SJCRH30 (cell line): ENCODE measurements around the gene TC2N. TPM values are rescaled to one million over a fixed set of nuclear protein-coding genes. Genes with fewer than 3 reads are reported as not detected.
A peak's percentile ranks its signal among the peaks of the same experiment; 100 is the strongest.

ENCODE experiments used
- DNase-seq, 2 experiments: peaks; one replicate each; pipeline ENCODE4 v3.0.0-alpha.2; 2015 to 2020
- H3K27ac ChIP-seq: fragments of 250-450 bp; sonication (Bioruptor Pico); 2 replicates; pipeline ENCODE4 v1.5.1; 2020; ENCODE audit warnings: mild to moderate bottlenecking, moderate library complexity
- H3K27me3 ChIP-seq: fragments of 250-450 bp; sonication (Bioruptor Pico); 2 replicates; pipeline ENCODE4 v1.5.1; 2020; ENCODE audit warnings: mild to moderate bottlenecking, moderate library complexity
- H3K36me3 ChIP-seq: fragments of 250-450 bp; sonication (Bioruptor Pico); 2 replicates; pipeline ENCODE4 v1.5.1; 2020; ENCODE audit warnings: mild to moderate bottlenecking, moderate library complexity
- H3K4me1 ChIP-seq: fragments of 250-450 bp; sonication (Bioruptor Pico); 2 replicates; pipeline ENCODE4 v1.5.1; 2020; ENCODE audit warnings: mild to moderate bottlenecking, moderate library complexity
- H3K4me3 ChIP-seq: fragments of 250-450 bp; sonication (Bioruptor Pico); 2 replicates; pipeline ENCODE4 v1.5.1; 2020; ENCODE audit warnings: mild to moderate bottlenecking, moderate library complexity
- H3K9me3 ChIP-seq: fragments of 250-450 bp; sonication (Bioruptor Pico); replicated peaks from 2 replicates; pipeline ENCODE4 v1.5.1; 2020; ENCODE audit warnings: mild to moderate bottlenecking, moderate library complexity
- total RNA-seq: library from RNA; depleted of rRNA; stranded (reverse); fragments of >200 nt; shearing (Covaris generic); gene quantifications from 2 replicates; pipeline ENCODE4 v1.2.3, GENCODE V29; 2014

The TC2N gene
- total RNA-seq, 1 experiment from 2014 or later: 0.26 TPM

GRCh38 chr14:91897106-91897701, 29.9 kb upstream of the TC2N start:
- no peak for DNase-seq
- Histone ChIP-seq H3K27ac (no peak overlapping the region), H3K9me3 (no peaks in the 10 kb centered on the region), H3K36me3 (no peaks in the 10 kb centered on the region), H3K27me3 (no peaks in the 10 kb centered on the region), H3K4me3 (no peak overlapping the region), H3K4me1 (peaks cover 15% of the 10 kb centered on the region)

GRCh38 chr14:91896419-91896818, 29.1 kb upstream of the TC2N start:
- Histone ChIP-seq H3K27ac (no peak overlapping the region), H3K4me1 (peaks cover 21% of the 10 kb centered on the region), H3K4me3 (no peak overlapping the region), H3K9me3 (no peaks in the 10 kb centered on the region), H3K27me3 (no peaks in the 10 kb centered on the region), H3K36me3 (no peaks in the 10 kb centered on the region)
- DNase-seq: no peak

- H3K4me1 ChIP-seq: peaks cover 48% of the 10 kb centered on the region
- H3K27ac ChIP-seq: no peak overlapping the region
Observed at GRCh38 chr14:91893669-91894068, 26.3 kb upstream of the TC2N start.

GRCh38 chr14:91893007-91893406, 25.7 kb upstream of the TC2N start:
- Histone ChIP-seq H3K9me3 (no peaks in the 10 kb centered on the region), H3K4me3 (no peak overlapping the region), H3K27me3 (no peaks in the 10 kb centered on the region), H3K4me1 (peaks cover 52% of the 10 kb centered on the region), H3K36me3 (no peaks in the 10 kb centered on the region), H3K27ac (no peak overlapping the region)
- DNase-seq: peak in 1 of 2 experiments; percentile 42

More at GRCh38 chr14:91893669-91894068, 26.3 kb upstream of the TC2N start:
- Histone ChIP-seq H3K36me3 (no peaks in the 10 kb centered on the region), H3K4me3 (no peak overlapping the region), H3K9me3 (no peaks in the 10 kb centered on the region), H3K27me3 (no peaks in the 10 kb centered on the region)
- DNase-seq: no peak

- H3K27me3 ChIP-seq: no peaks in the 10 kb centered on the region
- H3K27ac ChIP-seq: peak overlapping the region; percentile 71
Observed at GRCh38 chr14:91891721-91892220, 24.4 kb upstream of the TC2N start.

GRCh38 chr14:91891101-91891500, 23.8 kb upstream of the TC2N start:
- Histone ChIP-seq H3K4me3 (no peak overlapping the region), H3K36me3 (no peaks in the 10 kb centered on the region), H3K4me1 (peaks cover 54% of the 10 kb centered on the region), H3K27me3 (no peaks in the 10 kb centered on the region), H3K9me3 (no peaks in the 10 kb centered on the region), H3K27ac (peak overlapping the region; percentile 71)
- DNase-seq: peak in 1 of 2 experiments; percentile 13

More at GRCh38 chr14:91891721-91892220, 24.4 kb upstream of the TC2N start:
- no peaks in the 10 kb centered on the region for H3K9me3 ChIP-seq
- H3K36me3 ChIP-seq: no peaks in the 10 kb centered on the region
- DNase-seq: peak; percentile 82 to 89
- H3K4me3 ChIP-seq: no peak overlapping the region
- peaks cover 53% of the 10 kb centered on the region for H3K4me1 ChIP-seq

- H3K27me3 ChIP-seq: no peaks in the 10 kb centered on the region
- H3K36me3 ChIP-seq: no peaks in the 10 kb centered on the region
- H3K27ac ChIP-seq: peak overlapping the region; percentile 71
- H3K4me1 ChIP-seq: peaks cover 60% of the 10 kb centered on the region
- no peak overlapping the region for H3K4me3 ChIP-seq
- no peaks in the 10 kb centered on the region for H3K9me3 ChIP-seq
- peak; percentile 84 to 90 for DNase-seq
Observed at GRCh38 chr14:91890291-91890749, 23.0 kb upstream of the TC2N start.

- H3K36me3 ChIP-seq: no peaks in the 10 kb centered on the region
- peak in 1 of 2 experiments; percentile 16 for DNase-seq
- no peaks in the 10 kb centered on the region for H3K9me3 ChIP-seq
- no peaks in the 10 kb centered on the region for H3K27me3 ChIP-seq
- peak overlapping the region; percentile 71 for H3K27ac ChIP-seq
- H3K4me3 ChIP-seq: no peak overlapping the region
- H3K4me1 ChIP-seq: peaks cover 60% of the 10 kb centered on the region
Observed at GRCh38 chr14:91889477-91890211, 22.3 kb upstream of the TC2N start.

- H3K4me3 ChIP-seq: no peak overlapping the region
- no peaks in the 10 kb centered on the region for H3K27me3 ChIP-seq
- H3K9me3 ChIP-seq: no peaks in the 10 kb centered on the region
- H3K27ac ChIP-seq: peak overlapping the region; percentile 71
- H3K36me3 ChIP-seq: no peaks in the 10 kb centered on the region
- DNase-seq: peak; percentile 32 to 72
- peaks cover 60% of the 10 kb centered on the region for H3K4me1 ChIP-seq
Observed at GRCh38 chr14:91888641-91889476, 21.5 kb upstream of the TC2N start.

- Histone ChIP-seq H3K4me3 (no peak overlapping the region), H3K27ac (no peak overlapping the region), H3K9me3 (no peaks in the 10 kb centered on the region), H3K27me3 (no peaks in the 10 kb centered on the region), H3K36me3 (no peaks in the 10 kb centered on the region; the same call in 1 of the 2 replicates), H3K4me1 (peaks cover 42% of the 10 kb centered on the region)
- DNase-seq: no peak
Observed at GRCh38 chr14:91886961-91887360, 19.6 kb upstream of the TC2N start.

- Histone ChIP-seq H3K27ac (peak overlapping the region; percentile 12; the same call in 1 of the 2 replicates), H3K4me3 (no peak overlapping the region), H3K27me3 (no peaks in the 10 kb centered on the region), H3K36me3 (no peaks in the 10 kb centered on the region; the same call in 1 of the 2 replicates), H3K4me1 (peaks cover 33% of the 10 kb centered on the region), H3K9me3 (no peaks in the 10 kb centered on the region)
- DNase-seq: peak; percentile 16 to 73
Observed at GRCh38 chr14:91885839-91886238, 18.5 kb upstream of the TC2N start.

- no peaks in the 10 kb centered on the region for H3K9me3 ChIP-seq
- peaks cover 27% of the 10 kb centered on the region for H3K4me1 ChIP-seq
- H3K4me3 ChIP-seq: no peak overlapping the region
- no peak overlapping the region; the same call in 1 of the 2 replicates for H3K27ac ChIP-seq
- no peak for DNase-seq
- H3K27me3 ChIP-seq: no peaks in the 10 kb centered on the region
- H3K36me3 ChIP-seq: no peaks in the 10 kb centered on the region; the same call in 1 of the 2 replicates
Observed at GRCh38 chr14:91885113-91885712, 17.9 kb upstream of the TC2N start.

GRCh38 chr14:91884664-91885063, 17.3 kb upstream of the TC2N start:
- Histone ChIP-seq H3K4me3 (no peak overlapping the region), H3K27ac (no peak overlapping the region), H3K4me1 (peaks cover 21% of the 10 kb centered on the region), H3K9me3 (no peaks in the 10 kb centered on the region), H3K36me3 (peaks cover 2% of the 10 kb centered on the region; the same call in 1 of the 2 replicates), H3K27me3 (no peaks in the 10 kb centered on the region)
- DNase-seq: no peak

GRCh38 chr14:91883753-91884152, 16.4 kb upstream of the TC2N start:
- Histone ChIP-seq H3K27ac (no peak overlapping the region), H3K4me3 (no peak overlapping the region), H3K27me3 (no peaks in the 10 kb centered on the region), H3K4me1 (peaks cover 12% of the 10 kb centered on the region), H3K36me3 (peaks cover 2% of the 10 kb centered on the region; the same call in 1 of the 2 replicates), H3K9me3 (no peaks in the 10 kb centered on the region)
- DNase-seq: no peak
